ENCODE results near the gene DHX40.

DHX40 gene

DNA sequence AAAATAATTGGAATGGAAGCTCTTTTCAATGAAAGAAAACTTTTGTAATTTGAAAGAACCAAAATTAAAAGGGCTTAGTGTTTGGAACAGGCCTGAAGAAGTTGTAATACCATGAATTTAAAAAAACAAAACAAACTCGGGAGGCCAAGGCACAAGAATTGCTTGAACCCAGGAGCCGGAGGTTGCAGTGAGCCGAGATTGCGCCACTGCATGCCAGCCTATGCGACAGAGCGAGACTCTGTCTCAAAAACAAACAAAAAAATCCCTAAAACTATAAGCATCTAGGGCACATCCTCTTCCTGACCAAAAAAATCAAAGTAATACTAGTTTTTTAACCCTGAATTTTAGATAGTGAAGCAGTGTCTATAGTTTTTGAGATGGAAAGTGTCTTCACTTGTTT is 67.0 kb downstream of the DHX40 start:
- Histone ChIP-seq H2AFZ (ENCODE audit: low read depth, low read length) (no peak overlapping the region), H4K20me1 (ENCODE audit: insufficient read depth, low read length) (peaks cover 86% of the 10 kb centered on the region), H3K79me2 (ENCODE audit: insufficient read depth, low read length) (peaks cover 95% of the 10 kb centered on the region), H3K4me2 (ENCODE audit: insufficient read depth, low read length) (no peak overlapping the region), H3K4me3 (ENCODE audit: low read depth in 1 of 2, low read length in 2 of 2) (no peak overlapping the region), H3K4me1 (ENCODE audit: insufficient read depth, low read length) (no peaks in the 10 kb centered on the region; the same call in 1 of the 2 replicates), H3K9me3 (ENCODE audit: insufficient read depth, low read length, severe bottlenecking) (no peaks in the 10 kb centered on the region), H3K9ac (ENCODE audit: low read depth, low read length) (no peak overlapping the region), H3K27me3 (ENCODE audit: insufficient read depth, low read length, poor library complexity) (no peaks in the 10 kb centered on the region), H3K36me3 (ENCODE audit: insufficient read depth, low read length) (peaks cover 30% of the 10 kb centered on the region), H3K27ac (ENCODE audit: low read length) (no peak overlapping the region)
- no peak for TF ChIP-seq CTCF (IDR thresholded peaks at IDR 0.05; ENCODE audit: borderline replicate concordance, extremely low read depth, low read length, poor library complexity, severe bottlenecking)
- TF ChIP-seq EZH2 (IDR thresholded peaks at IDR 0.05; ENCODE audit: borderline replicate concordance, low read depth, low read length, severe bottlenecking): no peak
- DNase-seq (no peak), ATAC-seq (ENCODE audit: insufficient read depth, low read depth) (no peak)

GRCh38 chr17:59633658-59634359 is 68.4 kb downstream of the DHX40 start:
- TF ChIP-seq EZH2 (IDR thresholded peaks at IDR 0.05; ENCODE audit: borderline replicate concordance, low read depth, low read length, severe bottlenecking) (no peak), CTCF (IDR thresholded peaks at IDR 0.05; ENCODE audit: borderline replicate concordance, extremely low read depth, low read length, poor library complexity, severe bottlenecking) (no peak)
- Histone ChIP-seq H3K4me3 (ENCODE audit: low read depth in 1 of 2, low read length in 2 of 2) (no peak overlapping the region), H3K4me2 (ENCODE audit: insufficient read depth, low read length) (no peak overlapping the region), H3K9me3 (ENCODE audit: insufficient read depth, low read length, severe bottlenecking) (no peaks in the 10 kb centered on the region), H3K79me2 (ENCODE audit: insufficient read depth, low read length) (peaks cover 95% of the 10 kb centered on the region), H3K9ac (ENCODE audit: low read depth, low read length) (no peak overlapping the region), H3K36me3 (ENCODE audit: insufficient read depth, low read length) (peaks cover 19% of the 10 kb centered on the region; the same call in 1 of the 2 replicates), H4K20me1 (ENCODE audit: insufficient read depth, low read length) (peaks cover 84% of the 10 kb centered on the region), H3K27ac (ENCODE audit: low read length) (no peak overlapping the region), H3K27me3 (ENCODE audit: insufficient read depth, low read length, poor library complexity) (no peaks in the 10 kb centered on the region), H3K4me1 (ENCODE audit: insufficient read depth, low read length) (peaks cover 11% of the 10 kb centered on the region), H2AFZ (ENCODE audit: low read depth, low read length) (no peak overlapping the region)
- ATAC-seq (ENCODE audit: insufficient read depth, low read depth) (no peak), DNase-seq (no peak)

GRCh38 chr17:59634632-59635541 is 69.5 kb downstream of the DHX40 start:
- ATAC-seq (ENCODE audit: insufficient read depth, low read depth) (no peak), DNase-seq (no peak)
- H3K9ac ChIP-seq (ENCODE audit: low read depth, low read length): no peak overlapping the region
- H3K27ac ChIP-seq (ENCODE audit: low read length): no peak overlapping the region
- no peak for TF ChIP-seq EZH2 (IDR thresholded peaks at IDR 0.05; ENCODE audit: borderline replicate concordance, low read depth, low read length, severe bottlenecking)
- no peak for TF ChIP-seq CTCF (IDR thresholded peaks at IDR 0.05; ENCODE audit: borderline replicate concordance, extremely low read depth, low read length, poor library complexity, severe bottlenecking)
- peaks cover 95% of the 10 kb centered on the region for H3K79me2 ChIP-seq (ENCODE audit: insufficient read depth, low read length)
- H3K27me3 ChIP-seq (ENCODE audit: insufficient read depth, low read length, poor library complexity): no peaks in the 10 kb centered on the region
- no peak overlapping the region for H3K4me2 ChIP-seq (ENCODE audit: insufficient read depth, low read length)
- H3K4me1 ChIP-seq (ENCODE audit: insufficient read depth, low read length): peaks cover 18% of the 10 kb centered on the region
- H3K4me3 ChIP-seq (ENCODE audit: low read depth in 1 of 2, low read length in 2 of 2): no peak overlapping the region
- peaks cover 85% of the 10 kb centered on the region for H4K20me1 ChIP-seq (ENCODE audit: insufficient read depth, low read length)
- H2AFZ ChIP-seq (ENCODE audit: low read depth, low read length): no peak overlapping the region
- peaks cover 13% of the 10 kb centered on the region; the same call in 1 of the 2 replicates for H3K36me3 ChIP-seq (ENCODE audit: insufficient read depth, low read length)
- no peaks in the 10 kb centered on the region for H3K9me3 ChIP-seq (ENCODE audit: insufficient read depth, low read length, severe bottlenecking)
